ENCODE results near the gene GLDC. TPM values are rescaled to one million over a fixed set of nuclear protein-coding genes. Genes with fewer than 3 reads are reported as not detected.
A peak's percentile ranks its signal among the peaks of the same experiment; 100 is the strongest.

Gene GLDC
- total RNA-seq, 2 experiments from 2014 or later: 0.50 to 0.69 TPM

DNA sequence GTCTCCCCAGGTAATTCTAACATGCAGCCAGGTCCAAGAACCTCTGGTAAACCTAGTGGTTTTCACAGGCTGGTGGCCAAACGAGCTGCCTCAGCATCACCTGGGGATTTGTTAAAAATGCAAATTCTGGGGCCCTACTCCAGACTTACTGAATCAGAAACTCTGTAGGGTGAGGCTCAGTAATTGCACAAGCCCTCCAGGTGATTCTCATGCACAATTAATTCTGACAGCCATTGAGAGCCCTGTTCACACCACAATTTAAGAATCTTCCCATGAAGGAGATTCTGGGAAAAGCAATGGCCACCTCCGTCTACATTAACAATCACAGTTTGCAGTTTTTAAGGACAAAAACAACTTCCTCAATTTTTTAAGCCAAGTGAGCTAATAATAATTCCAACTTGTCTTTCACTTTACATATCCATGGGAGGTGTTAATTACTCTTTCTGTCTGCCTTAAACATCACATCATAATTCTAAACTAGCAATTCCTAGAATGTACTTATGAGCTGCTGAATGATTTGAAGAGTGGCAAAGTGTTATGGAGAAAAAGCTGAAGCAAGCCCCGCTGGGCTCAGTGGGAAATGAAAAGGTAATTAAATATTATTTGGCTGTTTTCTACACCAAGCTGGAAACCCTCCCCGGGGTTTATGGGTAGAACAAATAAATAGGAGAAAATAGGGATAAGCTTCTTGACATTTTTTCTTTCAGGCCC lies 70.0 kb downstream of the GLDC start:
- Mint-ChIP-seq H3K4me1 (no peaks in the 10 kb centered on the region), H3K27me3 (peaks cover 7% of the 10 kb centered on the region), H3K27ac (no peak overlapping the region), H3K9me3 (no peaks in the 10 kb centered on the region), H3K4me3 (no peak overlapping the region), H3K36me3 (ENCODE audit: low read depth) (no peaks in the 10 kb centered on the region)
- no peak for DNase-seq
- ChIA-PET POLR2A (no interaction called here), CTCF (interaction anchor here (1.1 to 1.3 kb wide), 3 partner anchors 8 to 221 kb away, joined by 3 read pairs; no protein-coding TSS in a partner anchor)

DNA sequence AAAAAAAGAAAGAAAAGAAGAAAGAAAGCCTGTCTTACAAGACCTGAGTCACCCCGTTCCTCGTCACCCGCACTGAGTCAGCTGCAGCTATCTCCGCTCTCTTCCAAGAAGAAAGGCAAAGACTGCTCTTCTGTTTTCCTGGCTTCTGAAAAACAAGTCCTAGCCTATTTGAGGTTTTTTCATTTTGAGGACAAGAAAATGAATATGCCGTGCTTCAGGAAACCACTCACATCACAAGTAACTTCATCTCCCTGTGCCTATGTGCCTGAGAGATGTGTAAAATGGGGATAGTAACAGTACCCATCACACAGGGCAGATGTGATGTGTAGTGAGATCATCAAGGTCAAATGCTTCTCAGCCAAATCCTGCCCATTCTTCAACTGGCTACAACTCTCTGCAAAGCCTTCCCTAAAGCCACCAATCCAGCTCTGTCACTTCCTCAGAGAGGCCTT lies 78.4 kb downstream of the GLDC start:
- ChIA-PET POLR2A (interaction anchor here (0.5 to 1.0 kb wide), 3 partner anchors 152 to 212 kb away, joined by 3 to 5 read pairs (median 4); partner anchors contain the start of gene UHRF2), CTCF (interaction anchor here (1.7 to 2.1 kb wide), 2 partner anchors 212 to 214 kb away, joined by 7 to 8 read pairs; no protein-coding TSS in a partner anchor)
- H3K9me3 Mint-ChIP-seq: no peaks in the 10 kb centered on the region
- peak overlapping the region; percentile 81 for H3K27ac Mint-ChIP-seq
- H3K4me1 Mint-ChIP-seq: peaks cover 16% of the 10 kb centered on the region
- DNase-seq: peak; percentile 10
- no peak overlapping the region for H3K4me3 Mint-ChIP-seq
- H3K27me3 Mint-ChIP-seq: peaks cover 1% of the 10 kb centered on the region
- no peaks in the 10 kb centered on the region for H3K36me3 Mint-ChIP-seq (ENCODE audit: low read depth)

GRCh38 chr9:6566409-6567139 lies 79.0 kb downstream of the GLDC start:
- H3K4me1 Mint-ChIP-seq: peaks cover 16% of the 10 kb centered on the region
- no peaks in the 10 kb centered on the region for H3K9me3 Mint-ChIP-seq
- no peak overlapping the region for H3K4me3 Mint-ChIP-seq
- CTCF ChIA-PET: interaction anchor here (1.7 to 2.1 kb wide), 2 partner anchors 212 to 213 kb away, joined by 7 to 8 read pairs; no protein-coding TSS in a partner anchor
- no peaks in the 10 kb centered on the region for H3K36me3 Mint-ChIP-seq (ENCODE audit: low read depth)
- H3K27me3 Mint-ChIP-seq: no peaks in the 10 kb centered on the region
- peak overlapping the region; percentile 81 for H3K27ac Mint-ChIP-seq
- POLR2A ChIA-PET: interaction anchor here (0.5 to 1.0 kb wide), 3 partner anchors 151 to 212 kb away, joined by 3 to 5 read pairs (median 4); partner anchors contain the start of gene UHRF2
- DNase-seq: peak; percentile 36

DNA sequence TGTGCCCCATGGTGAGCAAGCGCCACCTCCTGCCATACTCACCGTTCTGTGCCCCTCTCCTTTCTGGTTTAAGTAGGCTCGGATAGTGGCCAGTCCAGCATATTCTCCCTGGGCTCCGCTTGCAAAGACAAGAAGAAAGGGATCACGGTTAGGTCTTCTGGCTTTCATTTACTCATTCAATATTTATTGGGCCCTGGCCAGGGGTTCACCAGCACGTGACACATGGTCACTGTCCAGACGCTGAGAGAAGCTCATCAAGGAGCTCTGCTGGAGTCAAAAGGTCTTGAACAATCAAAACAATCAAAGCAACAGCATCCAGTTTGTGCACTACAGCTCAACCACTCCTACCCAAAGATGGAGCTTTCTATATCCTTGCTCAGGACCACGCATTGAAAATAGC lies 80.2 kb downstream of the GLDC start:
- DNase-seq: no peak
- ChIA-PET POLR2A (no interaction called here), CTCF (no interaction called here)
- Mint-ChIP-seq H3K36me3 (ENCODE audit: low read depth) (no peaks in the 10 kb centered on the region), H3K27ac (no peak overlapping the region), H3K4me3 (no peak overlapping the region), H3K4me1 (peaks cover 16% of the 10 kb centered on the region), H3K27me3 (no peaks in the 10 kb centered on the region), H3K9me3 (no peaks in the 10 kb centered on the region)

DNA sequence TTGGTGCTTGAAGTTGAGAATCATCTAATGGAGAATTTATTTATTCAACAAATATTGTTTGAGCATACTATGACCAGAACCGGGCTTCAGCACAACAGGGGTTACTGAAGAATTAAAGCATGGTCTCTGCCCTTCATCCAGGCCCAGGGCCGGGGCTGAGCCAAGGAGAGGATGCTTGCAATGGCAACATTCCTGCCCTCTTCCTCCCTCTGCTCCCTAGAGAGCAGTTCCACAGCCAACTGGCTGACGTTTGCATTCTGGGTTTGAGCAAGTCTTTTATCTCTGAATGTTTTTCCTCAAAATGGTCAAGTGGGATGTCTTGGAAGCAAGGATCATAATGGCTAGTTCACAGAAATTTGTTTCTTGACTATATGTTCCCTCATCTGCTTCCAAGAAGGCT lies 80.7 kb downstream of the GLDC start:
- Mint-ChIP-seq H3K4me3 (no peak overlapping the region), H3K36me3 (ENCODE audit: low read depth) (no peaks in the 10 kb centered on the region), H3K4me1 (peaks cover 16% of the 10 kb centered on the region), H3K27ac (no peak overlapping the region), H3K9me3 (no peaks in the 10 kb centered on the region), H3K27me3 (no peaks in the 10 kb centered on the region)
- ChIA-PET CTCF (no interaction called here), POLR2A (no interaction called here)
- no peak for DNase-seq

DNA sequence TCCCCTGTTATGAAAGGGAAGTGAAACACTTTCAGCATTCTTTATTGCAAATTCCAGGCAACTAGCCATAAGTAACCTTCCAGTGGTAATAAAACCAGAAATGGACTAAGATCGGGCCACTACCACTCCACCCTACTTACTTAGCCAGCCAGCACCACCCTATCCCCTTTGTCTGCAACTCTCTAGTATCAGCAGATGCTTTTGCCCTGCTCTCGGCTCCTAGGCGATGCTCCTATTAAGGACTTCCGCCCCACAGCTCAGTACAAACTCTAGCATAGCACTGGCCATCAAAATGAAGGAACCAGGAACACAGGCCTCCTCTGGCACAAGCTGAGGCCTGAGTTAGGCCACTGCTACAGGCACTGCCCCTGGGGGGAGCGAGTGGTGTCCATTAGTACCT lies 81.2 kb downstream of the GLDC start:
- Mint-ChIP-seq H3K9me3 (no peaks in the 10 kb centered on the region), H3K27me3 (no peaks in the 10 kb centered on the region), H3K4me3 (no peak overlapping the region), H3K36me3 (ENCODE audit: low read depth) (no peaks in the 10 kb centered on the region), H3K27ac (no peak overlapping the region), H3K4me1 (peaks cover 16% of the 10 kb centered on the region)
- DNase-seq: no peak
- POLR2A ChIA-PET: no interaction called here
- CTCF ChIA-PET: interaction anchor here (1.3 kb wide), 1 partner anchor 731 kb away, joined by 4 read pairs; the partner anchor contains the start of gene ERMP1

- H3K4me3 Mint-ChIP-seq: no peak overlapping the region
- H3K36me3 Mint-ChIP-seq (ENCODE audit: low read depth): no peaks in the 10 kb centered on the region
- DNase-seq: no peak
- ChIA-PET CTCF (interaction anchor here (1.3 kb wide), 1 partner anchor 730 kb away, joined by 4 read pairs; the partner anchor contains the start of gene ERMP1), POLR2A (no interaction called here)
- no peaks in the 10 kb centered on the region for H3K9me3 Mint-ChIP-seq
- H3K27ac Mint-ChIP-seq: no peak overlapping the region
- no peaks in the 10 kb centered on the region for H3K27me3 Mint-ChIP-seq
- peaks cover 13% of the 10 kb centered on the region for H3K4me1 Mint-ChIP-seq
These were observed 82.6 kb downstream of the GLDC start for GRCh38 chr9:6562871-6563430.

- ChIA-PET POLR2A (no interaction called here), CTCF (interaction anchor here (0.6 kb wide), 1 partner anchor 280 kb away, joined by 4 read pairs; no protein-coding TSS in a partner anchor)
- Mint-ChIP-seq H3K9me3 (no peaks in the 10 kb centered on the region), H3K27ac (no peak overlapping the region), H3K36me3 (ENCODE audit: low read depth) (no peaks in the 10 kb centered on the region), H3K27me3 (no peaks in the 10 kb centered on the region), H3K4me1 (peaks cover 8% of the 10 kb centered on the region), H3K4me3 (no peak overlapping the region)
- DNase-seq: no peak
These were observed 83.3 kb downstream of the GLDC start for GRCh38 chr9:6562201-6562600.

DNA sequence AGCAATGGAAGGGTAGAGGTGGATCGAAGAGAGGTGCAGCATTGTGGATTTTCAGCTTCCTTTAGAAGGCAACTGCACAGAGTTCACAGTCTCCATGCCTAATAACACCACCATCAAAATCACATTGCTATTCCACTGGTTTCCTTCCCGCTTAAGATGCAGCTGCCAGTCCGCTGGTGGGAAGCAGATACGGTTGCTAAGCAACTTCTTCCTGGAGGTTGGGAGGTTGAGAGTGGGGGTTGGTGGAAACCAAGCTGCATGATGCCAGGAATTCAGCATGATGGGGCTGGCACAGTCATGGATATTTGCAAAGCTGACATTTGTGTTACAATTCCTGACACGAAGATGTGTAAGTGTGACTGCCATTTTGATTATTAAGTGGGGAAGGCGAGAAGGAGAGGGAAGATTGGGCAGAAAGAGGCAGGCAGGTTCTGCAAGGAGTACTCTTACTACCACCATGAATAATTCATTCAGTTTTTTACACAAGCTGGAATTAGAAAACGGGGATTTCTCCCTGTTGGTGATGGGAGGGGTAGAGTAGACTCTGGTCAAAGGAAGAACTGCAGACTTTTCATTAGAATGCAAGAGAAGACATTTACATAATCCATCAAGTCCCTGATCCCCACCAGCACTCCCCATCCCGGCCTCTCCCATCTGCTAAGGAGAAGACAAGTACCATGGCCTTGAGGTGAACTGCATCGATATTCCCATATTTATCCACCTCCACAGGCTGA lies 87.5 kb downstream of the GLDC start:
- DNase-seq: no peak
- POLR2A ChIA-PET: no interaction called here
- no peaks in the 10 kb centered on the region for H3K9me3 Mint-ChIP-seq
- CTCF ChIA-PET: interaction anchor here (1.4 kb wide), 1 partner anchor 11 kb away, joined by 3 read pairs; no protein-coding TSS in a partner anchor
- H3K27me3 Mint-ChIP-seq: no peaks in the 10 kb centered on the region
- no peak overlapping the region for H3K27ac Mint-ChIP-seq
- no peak overlapping the region for H3K4me3 Mint-ChIP-seq
- no peaks in the 10 kb centered on the region for H3K36me3 Mint-ChIP-seq (ENCODE audit: low read depth)
- H3K4me1 Mint-ChIP-seq: no peaks in the 10 kb centered on the region

GRCh38 chr9:6553866-6554265 lies 91.7 kb downstream of the GLDC start:
- H3K27me3 Mint-ChIP-seq: no peaks in the 10 kb centered on the region
- no peaks in the 10 kb centered on the region for H3K36me3 Mint-ChIP-seq (ENCODE audit: low read depth)
- CTCF ChIA-PET: interaction anchor here (0.7 kb wide), 1 partner anchor 90 kb away, joined by 3 read pairs; no protein-coding TSS in a partner anchor
- no peaks in the 10 kb centered on the region for H3K4me1 Mint-ChIP-seq
- H3K4me3 Mint-ChIP-seq: no peak overlapping the region
- H3K9me3 Mint-ChIP-seq: no peaks in the 10 kb centered on the region
- DNase-seq: no peak
- POLR2A ChIA-PET: no interaction called here
- H3K27ac Mint-ChIP-seq: no peak overlapping the region

DNA sequence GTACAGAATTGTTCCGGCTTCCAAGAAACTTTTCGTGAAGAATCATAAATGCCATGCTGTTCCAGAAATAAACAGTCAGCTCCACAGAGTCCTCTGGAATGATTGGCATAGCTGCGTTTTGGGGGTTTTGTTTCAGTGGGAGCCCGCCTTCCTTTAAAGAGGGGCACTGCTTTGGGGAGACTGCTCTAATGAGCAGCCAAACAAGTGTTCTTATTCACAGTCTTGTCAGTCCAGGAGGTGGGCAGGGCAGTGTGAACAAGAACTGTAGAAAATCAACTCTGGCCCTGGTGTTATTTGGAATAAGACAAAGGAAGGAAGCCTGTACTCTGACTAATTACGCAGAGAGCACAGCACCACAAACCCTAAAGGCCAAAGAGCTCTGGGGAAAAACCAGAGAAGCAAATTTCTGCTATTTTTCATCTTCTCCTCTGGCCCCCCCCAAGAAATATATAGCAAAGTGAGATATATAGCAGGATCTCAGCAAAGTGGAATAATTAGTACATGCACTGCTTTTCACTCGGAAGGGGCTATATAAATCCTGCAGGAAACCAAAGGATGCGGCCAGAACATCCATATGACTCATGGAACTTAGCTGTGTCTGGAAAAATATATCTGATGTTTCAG lies 92.9 kb downstream of the GLDC start:
- ChIA-PET POLR2A (no interaction called here), CTCF (interaction anchor here (1.3 kb wide), 1 partner anchor 11 kb away, joined by 3 read pairs; no protein-coding TSS in a partner anchor)
- Mint-ChIP-seq H3K27me3 (no peaks in the 10 kb centered on the region), H3K36me3 (ENCODE audit: low read depth) (no peaks in the 10 kb centered on the region), H3K27ac (no peak overlapping the region), H3K4me3 (no peak overlapping the region), H3K4me1 (no peaks in the 10 kb centered on the region), H3K9me3 (no peaks in the 10 kb centered on the region)
- no peak for DNase-seq

GRCh38 chr9:6552033-6552432 lies 93.5 kb downstream of the GLDC start:
- H3K9me3 Mint-ChIP-seq: no peaks in the 10 kb centered on the region
- H3K36me3 Mint-ChIP-seq (ENCODE audit: low read depth): no peaks in the 10 kb centered on the region
- no peaks in the 10 kb centered on the region for H3K27me3 Mint-ChIP-seq
- CTCF ChIA-PET: interaction anchor here (1.3 kb wide), 1 partner anchor 10 kb away, joined by 3 read pairs; no protein-coding TSS in a partner anchor
- no peak overlapping the region for H3K27ac Mint-ChIP-seq
- POLR2A ChIA-PET: no interaction called here
- DNase-seq: no peak
- H3K4me1 Mint-ChIP-seq: no peaks in the 10 kb centered on the region
- H3K4me3 Mint-ChIP-seq: no peak overlapping the region
